ENCODE measurements around the gene BABAM2.
A peak's percentile ranks its signal among the peaks of the same experiment; 100 is the strongest.

Gene BABAM2

DNA sequence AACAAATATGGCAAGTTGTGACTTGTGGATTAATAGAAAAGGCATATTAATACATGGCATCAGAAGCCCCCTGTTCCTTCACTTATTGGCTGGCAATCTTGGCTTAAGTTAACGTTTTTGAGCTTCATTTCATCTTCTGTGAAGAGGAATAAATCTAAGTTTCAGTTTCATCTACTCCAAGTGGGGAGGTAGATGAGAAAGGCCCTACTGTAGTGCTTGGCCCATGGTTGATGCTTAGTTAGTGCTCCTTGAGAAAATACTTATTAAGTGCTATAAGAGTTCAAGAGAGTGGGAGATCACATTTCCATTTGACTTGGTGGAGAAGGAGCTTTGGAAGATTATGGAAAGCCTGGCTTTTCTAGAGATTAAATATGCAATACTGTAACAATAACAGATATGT is 244.3 kb downstream of the BABAM2 start:
- TF ChIP-seq, protein P1, sequence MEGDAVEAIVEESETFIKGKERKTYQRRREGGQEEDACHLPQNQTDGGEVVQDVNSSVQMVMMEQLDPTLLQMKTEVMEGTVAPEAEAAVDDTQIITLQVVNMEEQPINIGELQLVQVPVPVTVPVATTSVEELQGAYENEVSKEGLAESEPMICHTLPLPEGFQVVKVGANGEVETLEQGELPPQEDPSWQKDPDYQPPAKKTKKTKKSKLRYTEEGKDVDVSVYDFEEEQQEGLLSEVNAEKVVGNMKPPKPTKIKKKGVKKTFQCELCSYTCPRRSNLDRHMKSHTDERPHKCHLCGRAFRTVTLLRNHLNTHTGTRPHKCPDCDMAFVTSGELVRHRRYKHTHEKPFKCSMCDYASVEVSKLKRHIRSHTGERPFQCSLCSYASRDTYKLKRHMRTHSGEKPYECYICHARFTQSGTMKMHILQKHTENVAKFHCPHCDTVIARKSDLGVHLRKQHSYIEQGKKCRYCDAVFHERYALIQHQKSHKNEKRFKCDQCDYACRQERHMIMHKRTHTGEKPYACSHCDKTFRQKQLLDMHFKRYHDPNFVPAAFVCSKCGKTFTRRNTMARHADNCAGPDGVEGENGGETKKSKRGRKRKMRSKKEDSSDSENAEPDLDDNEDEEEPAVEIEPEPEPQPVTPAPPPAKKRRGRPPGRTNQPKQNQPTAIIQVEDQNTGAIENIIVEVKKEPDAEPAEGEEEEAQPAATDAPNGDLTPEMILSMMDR (conservative IDR thresholded peaks at IDR 0.05): no peak

DNA sequence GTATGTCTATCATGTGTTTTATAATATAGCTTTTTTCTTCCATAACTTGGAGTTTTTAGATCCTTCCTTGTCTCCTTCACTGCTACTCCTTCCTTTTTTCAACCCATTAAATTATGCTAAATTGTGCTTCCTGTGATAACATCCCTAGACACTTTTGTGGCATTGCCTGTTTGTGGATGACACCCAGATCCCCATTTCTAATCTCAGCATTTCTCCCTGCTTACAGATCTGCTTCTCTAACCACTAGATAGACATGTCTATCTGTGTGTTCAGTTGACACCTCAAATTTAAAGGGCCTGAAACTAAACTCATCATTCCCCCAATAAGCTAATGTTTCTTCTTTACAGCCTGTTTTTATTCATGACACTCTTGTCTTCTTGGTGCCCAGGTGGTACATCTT is 244.8 kb downstream of the BABAM2 start:
- no peak overlapping the region for H3K27ac ChIP-seq
- TF ChIP-seq, protein P1 (conservative IDR thresholded peaks at IDR 0.05): no peak

More for the DNA sequence above, 244.3 kb downstream of the BABAM2 start:
- H3K27ac ChIP-seq: no peak overlapping the region

DNA sequence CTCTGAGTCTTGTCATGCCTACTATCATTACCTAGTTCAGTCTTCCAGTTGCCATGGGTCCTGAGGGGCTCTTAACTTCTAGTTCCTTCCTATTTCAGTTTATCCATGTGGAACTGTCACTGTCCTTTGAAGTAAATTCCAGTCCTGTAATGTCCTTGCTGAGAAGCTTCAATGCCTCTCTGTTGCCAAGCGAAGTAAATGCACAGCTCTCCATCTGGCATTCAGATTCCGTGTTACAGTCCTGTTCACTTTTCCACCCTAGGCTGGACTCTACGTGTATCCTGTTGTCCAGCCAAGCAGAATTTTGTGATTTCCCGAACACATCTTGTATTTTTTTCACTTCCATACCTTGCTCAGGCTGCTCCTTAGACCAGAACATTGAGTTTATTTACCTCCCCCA is 245.3 kb downstream of the BABAM2 start:
- peak overlapping the region; percentile 43 for H3K27ac ChIP-seq
- TF ChIP-seq, protein P1 (conservative IDR thresholded peaks at IDR 0.05): no peak

DNA sequence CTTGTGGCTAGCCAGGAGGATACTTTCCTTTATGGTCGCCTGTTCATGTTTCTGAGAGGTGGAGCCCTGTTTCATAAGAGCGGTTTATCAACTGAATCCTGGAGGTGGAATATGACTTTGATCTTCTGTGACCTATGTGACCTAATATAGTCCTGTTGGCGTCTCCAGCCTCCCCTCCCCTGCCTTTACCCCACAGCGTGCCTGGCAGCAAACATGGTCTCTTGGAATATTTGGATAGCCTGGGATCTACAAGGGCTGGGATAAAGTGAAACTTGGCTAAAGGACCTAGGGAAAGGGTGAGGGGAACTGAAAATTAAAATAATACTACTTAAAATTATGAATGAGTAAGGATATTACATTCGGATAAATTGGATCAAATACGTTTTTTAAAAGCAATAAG is 246.0 kb downstream of the BABAM2 start:
- TF ChIP-seq, protein P1 (conservative IDR thresholded peaks at IDR 0.05): no peak
- H3K27ac ChIP-seq: peak overlapping the region; percentile 43

DNA sequence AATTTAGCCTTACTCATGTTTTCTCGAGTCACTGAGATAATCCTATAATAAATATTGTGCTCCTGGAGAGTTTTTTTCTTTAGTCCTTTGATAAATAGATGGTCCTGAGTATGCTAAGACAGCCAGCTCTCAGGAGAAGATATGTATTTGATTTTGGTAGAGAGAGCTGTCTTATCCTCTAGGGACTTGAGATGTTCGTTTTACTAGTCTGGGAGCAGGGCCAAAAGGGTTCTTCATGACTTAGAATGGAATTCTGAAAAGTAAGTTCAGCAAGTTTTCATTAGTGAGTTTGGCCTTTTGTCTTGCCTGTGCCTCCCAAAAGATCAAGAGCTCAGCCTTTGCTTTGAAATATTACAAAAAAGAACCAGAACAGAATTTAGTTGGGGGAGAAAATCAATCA is 246.7 kb downstream of the BABAM2 start:
- TF ChIP-seq, protein P1 (conservative IDR thresholded peaks at IDR 0.05): no peak
- peak overlapping the region; percentile 43 for H3K27ac ChIP-seq

DNA sequence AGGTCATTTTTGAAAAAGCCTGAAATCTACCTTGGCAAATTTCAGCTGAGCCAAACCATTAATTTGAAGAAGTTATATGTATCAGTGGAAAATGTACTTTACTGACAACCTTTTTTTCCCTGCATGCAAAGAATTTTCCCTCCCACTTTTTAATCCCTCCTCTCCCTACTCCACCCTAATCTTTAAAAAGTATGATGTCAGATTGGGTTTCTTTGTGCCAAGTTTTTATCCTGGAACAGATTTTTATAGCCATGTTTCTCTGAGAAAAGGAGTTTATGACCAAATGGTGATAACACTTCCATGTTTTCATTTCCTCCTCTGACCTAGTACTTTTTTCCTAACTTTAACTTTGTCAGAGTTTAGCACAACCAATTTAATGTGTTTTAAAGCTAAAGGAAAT is 251.9 kb downstream of the BABAM2 start:
- H3K27ac ChIP-seq: no peak overlapping the region
- TF ChIP-seq, protein P1 (conservative IDR thresholded peaks at IDR 0.05): no peak

DNA sequence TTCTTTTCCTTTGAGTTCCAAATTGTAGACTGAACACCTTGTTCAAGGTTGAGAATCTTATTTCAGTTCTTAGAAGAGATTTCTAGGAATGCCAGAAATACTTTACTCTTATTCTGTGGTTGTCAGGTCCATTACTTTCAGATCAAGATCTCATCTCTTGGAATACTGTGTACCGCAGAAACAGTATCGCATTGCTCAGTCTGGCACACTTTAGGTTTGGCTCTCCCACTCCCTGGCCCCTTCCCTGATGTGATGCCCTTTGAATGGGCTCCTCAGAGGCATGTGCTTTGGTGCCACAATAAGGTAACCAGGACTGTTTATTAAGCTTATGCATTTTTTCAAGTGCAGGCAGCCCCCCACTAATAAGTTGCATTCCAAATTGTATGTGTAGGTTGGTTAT is 257.5 kb downstream of the BABAM2 start:
- TF ChIP-seq, protein P1 (conservative IDR thresholded peaks at IDR 0.05): no peak
- H3K27ac ChIP-seq: no peak overlapping the region

DNA sequence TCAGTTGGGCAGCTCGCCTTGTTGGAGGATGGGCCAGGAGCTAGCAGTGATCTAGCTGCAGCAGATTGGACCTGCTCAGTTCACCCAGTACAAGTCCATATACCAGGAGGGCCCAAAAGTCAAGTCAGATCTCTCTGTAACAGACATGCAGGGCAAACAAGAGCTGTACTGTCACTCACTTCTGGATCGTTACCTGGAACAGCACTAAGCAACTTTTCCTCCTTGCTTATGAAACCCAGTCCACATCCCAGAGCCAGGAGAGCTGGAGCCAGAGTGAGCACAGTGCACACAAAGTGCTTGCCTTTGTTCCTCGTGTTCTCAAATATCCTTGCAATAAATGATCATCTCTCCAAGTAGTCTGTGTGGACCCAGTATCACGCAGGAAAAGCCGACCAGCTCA is 258.0 kb downstream of the BABAM2 start:
- TF ChIP-seq, protein P1 (conservative IDR thresholded peaks at IDR 0.05): no peak
- H3K27ac ChIP-seq: no peak overlapping the region

All from VCaP (cell line).